Measurements from ENCODE around the gene TM4SF1. TPM values are rescaled to one million over a fixed set of nuclear protein-coding genes. Genes with fewer than 3 reads are reported as not detected.

The TM4SF1 gene
- total and polyA plus RNA-seq, 2 donors (not counting 1 experiment from before 2014, with no cell fraction given): not detected

GRCh38 chr3:149407898-149408297, 30.4 kb upstream of the TM4SF1 start:
- TF ChIP-seq EZH2 (IDR thresholded peaks at IDR 0.05; ENCODE audit: borderline replicate concordance, insufficient read depth, low read depth, low read length, poor library complexity, severe bottlenecking): no peak
- no peak for TF ChIP-seq CTCF (IDR thresholded peaks at IDR 0.05)
- Histone ChIP-seq H3K36me3 (replicated peaks in 1 of 2; ENCODE audit: control extremely low read depth in 1 of 2, control insufficient read depth in 1 of 2, extremely low read depth in 1 of 2, insufficient read depth in 2 of 2, low read length in 1 of 2) (no peaks in the 10 kb centered on the region), H3K79me2 (ENCODE audit: control insufficient read depth, insufficient read depth, low read length) (no peaks in the 10 kb centered on the region), H3K27me3 (replicated peaks in 1 of 4; ENCODE audit: control extremely low read depth in 1 of 4, control insufficient read depth in 3 of 4, insufficient read depth in 4 of 4, low read length in 3 of 4) (peaks cover 0 to 4% (median 1%) of the 10 kb centered on the region in 4 experiments), H3K4me2 (replicated peaks; ENCODE audit: low read depth, low read length, poor library complexity, severe bottlenecking) (no peak overlapping the region), H3K9me3 (ENCODE audit: control extremely low read depth in 1 of 3, control insufficient read depth in 2 of 3, insufficient read depth in 1 of 3, low read length in 2 of 3) (no peaks in the 10 kb centered on the region), H3K27ac (ENCODE audit: low read length in 2 of 2) (no peak overlapping the region), H3K9ac (ENCODE audit: low read length) (no peak overlapping the region), H2AFZ (ENCODE audit: insufficient read depth, low read depth, low read length, poor library complexity, severe bottlenecking) (no peak overlapping the region), H3K4me1 (ENCODE audit: control insufficient read depth in 2 of 2, insufficient read depth in 2 of 2, low read length in 2 of 2) (no peaks in the 10 kb centered on the region), H3K4me3 (ENCODE audit: control extremely low read depth in 1 of 5, extremely low read depth in 1 of 5, insufficient read depth in 1 of 5, low read depth in 2 of 5, low read length in 4 of 5) (no peak overlapping the region), H4K20me1 (ENCODE audit: control insufficient read depth, insufficient read depth, low read length, poor library complexity, severe bottlenecking) (no peaks in the 10 kb centered on the region)
- intact Hi-C loops (cut with micrococcal nuclease): no loop called here
- DNase-seq: no peak
- no peak for ATAC-seq (ENCODE audit: low read depth)
- no peaks in the 10 kb centered on the region for H3K4me1 Mint-ChIP-seq
- no peak overlapping the region for H3K27ac Mint-ChIP-seq
- WGBS (ENCODE audit: insufficient coverage): no CpG with 5 or more reads among the region's 3 CpGs
- H3K27me3 Mint-ChIP-seq: peaks cover 12% of the 10 kb centered on the region
- H3K4me3 Mint-ChIP-seq: no peak overlapping the region
- ChIA-PET CTCF (no interaction called here), POLR2A (no interaction called here)
- H3K9me3 Mint-ChIP-seq (ENCODE audit: insufficient read depth): no peaks in the 10 kb centered on the region

GRCh38 chr3:149406244-149406752, 28.8 kb upstream of the TM4SF1 start:
- Histone ChIP-seq H3K79me2 (ENCODE audit: control insufficient read depth, insufficient read depth, low read length) (no peaks in the 10 kb centered on the region), H3K9me3 (ENCODE audit: control extremely low read depth in 1 of 3, control insufficient read depth in 2 of 3, insufficient read depth in 1 of 3, low read length in 2 of 3) (peaks cover 0 to under 1% (median 0%) of the 10 kb centered on the region in 3 donors), H2AFZ (ENCODE audit: insufficient read depth, low read depth, low read length, poor library complexity, severe bottlenecking) (no peak overlapping the region), H3K4me2 (replicated peaks; ENCODE audit: low read depth, low read length, poor library complexity, severe bottlenecking) (no peak overlapping the region), H3K27me3 (replicated peaks in 1 of 4; ENCODE audit: control extremely low read depth in 1 of 4, control insufficient read depth in 3 of 4, insufficient read depth in 4 of 4, low read length in 3 of 4) (peaks cover 0 to 4% (median 1%) of the 10 kb centered on the region in 4 experiments), H3K4me1 (ENCODE audit: control insufficient read depth in 2 of 2, insufficient read depth in 2 of 2, low read length in 2 of 2) (no peaks in the 10 kb centered on the region), H3K4me3 (ENCODE audit: control extremely low read depth in 1 of 5, extremely low read depth in 1 of 5, insufficient read depth in 1 of 5, low read depth in 2 of 5, low read length in 4 of 5) (no peak overlapping the region), H4K20me1 (ENCODE audit: control insufficient read depth, insufficient read depth, low read length, poor library complexity, severe bottlenecking) (no peaks in the 10 kb centered on the region), H3K9ac (ENCODE audit: low read length) (no peak overlapping the region), H3K36me3 (replicated peaks in 1 of 2; ENCODE audit: control extremely low read depth in 1 of 2, control insufficient read depth in 1 of 2, extremely low read depth in 1 of 2, insufficient read depth in 2 of 2, low read length in 1 of 2) (no peaks in the 10 kb centered on the region), H3K27ac (ENCODE audit: low read length in 2 of 2) (no peak overlapping the region)
- TF ChIP-seq CTCF (IDR thresholded peaks at IDR 0.05) (peak; percentile 22), EZH2 (IDR thresholded peaks at IDR 0.05; ENCODE audit: borderline replicate concordance, insufficient read depth, low read depth, low read length, poor library complexity, severe bottlenecking) (no peak)
- Mint-ChIP-seq H3K4me1 (no peaks in the 10 kb centered on the region), H3K4me3 (no peak overlapping the region), H3K27ac (no peak overlapping the region), H3K9me3 (ENCODE audit: insufficient read depth) (no peaks in the 10 kb centered on the region), H3K27me3 (peaks cover 16% of the 10 kb centered on the region)
- intact Hi-C loops (cut with micrococcal nuclease): no loop called here
- no peak for ATAC-seq (ENCODE audit: low read depth)
- CTCF ChIA-PET: no interaction called here
- POLR2A ChIA-PET: no interaction called here
- DNase-seq: no peak
- 88% methylated on average over 1 of the region's 2 CpGs for WGBS (ENCODE audit: insufficient coverage)

Data from B cell (primary cell).